Measurements from ENCODE around the gene SEC23B.
"Not testable (repeated sequence)": the region's sequence is repeated elsewhere in the genome, so short reads cannot be mapped to it uniquely, and the experiment has no call there.

SEC23B gene

DNA sequence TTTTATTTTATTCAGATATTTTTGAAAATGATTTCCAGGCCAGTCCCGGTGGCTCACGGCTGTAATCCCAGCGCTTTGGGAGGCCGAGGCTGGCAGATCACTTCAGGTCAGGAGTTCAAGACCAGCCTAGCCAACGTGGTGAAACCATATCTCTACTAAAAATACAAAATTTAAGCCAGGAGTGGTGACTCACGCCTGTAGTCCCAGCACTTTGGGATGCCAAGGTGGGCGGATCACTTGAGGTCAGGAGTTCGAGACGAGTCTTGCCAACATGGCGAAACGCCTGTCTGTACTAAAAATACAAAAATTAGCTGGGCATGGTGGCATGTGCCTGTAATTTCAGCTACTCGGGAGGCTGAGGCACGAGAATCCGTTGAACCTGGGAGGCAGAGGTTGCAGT is 19.0 kb downstream of the SEC23B start:
- not testable (repeated sequence) for DNase-seq (ENCODE audit: low read depth)

DNA sequence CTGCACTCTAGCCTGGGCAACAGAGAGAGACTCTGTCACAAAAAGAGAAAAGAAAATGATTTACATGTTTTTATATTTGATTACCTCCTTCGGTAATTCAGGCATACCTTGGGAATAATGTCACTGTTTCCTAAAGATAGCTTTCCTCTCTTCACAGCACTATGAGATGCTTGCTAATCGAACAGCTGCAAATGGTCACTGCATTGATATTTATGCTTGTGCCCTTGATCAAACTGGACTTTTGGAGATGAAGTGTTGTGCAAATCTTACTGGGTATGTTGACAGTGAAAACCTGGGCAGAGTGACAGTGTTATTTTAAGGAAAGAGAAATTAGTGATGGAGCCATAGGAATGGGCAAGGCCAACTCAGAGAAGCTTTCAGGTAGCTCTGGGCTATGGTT is 19.6 kb downstream of the SEC23B start:
- no peak for DNase-seq (ENCODE audit: low read depth)

DNA sequence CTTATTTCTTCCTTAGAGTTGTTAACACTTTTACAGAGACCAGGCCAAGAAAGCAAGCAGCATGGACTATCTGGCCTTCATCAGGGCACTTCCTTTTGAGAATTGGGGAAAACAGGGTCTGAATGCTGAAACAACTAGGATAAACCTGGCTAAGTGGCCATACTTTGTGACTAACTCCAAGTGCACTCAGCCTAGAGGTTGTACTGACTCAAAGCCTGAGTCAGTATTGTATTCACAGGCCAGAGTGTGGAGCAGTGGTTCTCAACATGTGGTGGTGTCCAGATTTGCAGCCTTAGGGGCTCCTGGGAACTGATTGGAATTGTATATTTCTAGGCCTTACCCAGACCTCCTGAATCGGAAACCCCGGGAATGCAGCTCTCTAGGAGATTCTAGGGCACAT is 20.1 kb downstream of the SEC23B start:
- no peak for DNase-seq (ENCODE audit: low read depth)

DNA sequence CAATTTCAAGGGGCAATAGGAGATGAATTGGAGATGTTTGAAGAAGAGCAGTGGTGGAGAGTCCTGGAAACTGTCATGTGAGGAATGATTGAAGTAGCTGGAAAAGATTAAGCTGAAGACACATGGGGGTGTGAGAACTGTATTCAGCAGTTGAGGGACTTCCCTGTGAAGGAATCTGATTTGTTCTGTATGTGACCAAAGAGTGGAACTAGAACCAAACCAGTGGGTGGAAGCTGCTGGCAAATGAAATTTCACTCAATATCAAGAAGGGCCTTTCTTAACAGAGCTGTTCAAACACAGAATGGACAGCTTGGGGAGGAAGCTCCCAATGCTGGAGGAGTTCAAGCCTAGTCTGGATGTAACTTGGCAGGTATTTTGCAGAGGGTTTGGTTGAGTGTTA is 21.3 kb downstream of the SEC23B start:
- DNase-seq (ENCODE audit: low read depth): no peak

DNA sequence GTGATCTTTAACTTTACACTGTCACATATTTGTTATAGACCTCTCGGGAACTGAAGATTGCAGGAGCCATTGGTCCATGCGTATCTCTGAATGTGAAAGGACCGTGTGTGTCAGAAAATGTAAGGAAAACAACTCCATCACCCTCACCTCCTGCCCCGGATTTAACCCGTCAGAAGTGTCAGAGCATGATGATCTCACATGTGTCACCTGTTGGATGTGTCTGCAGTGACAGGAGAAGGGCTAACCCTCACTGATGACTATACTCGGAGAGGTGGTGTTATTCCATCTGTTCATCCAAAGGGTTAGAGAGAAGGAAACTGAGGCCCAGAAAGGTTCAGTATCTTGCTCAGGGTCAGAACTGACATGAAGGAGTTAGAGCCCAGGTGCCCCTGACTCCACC is 24.9 kb downstream of the SEC23B start:
- no peak for DNase-seq (ENCODE audit: low read depth)

DNA sequence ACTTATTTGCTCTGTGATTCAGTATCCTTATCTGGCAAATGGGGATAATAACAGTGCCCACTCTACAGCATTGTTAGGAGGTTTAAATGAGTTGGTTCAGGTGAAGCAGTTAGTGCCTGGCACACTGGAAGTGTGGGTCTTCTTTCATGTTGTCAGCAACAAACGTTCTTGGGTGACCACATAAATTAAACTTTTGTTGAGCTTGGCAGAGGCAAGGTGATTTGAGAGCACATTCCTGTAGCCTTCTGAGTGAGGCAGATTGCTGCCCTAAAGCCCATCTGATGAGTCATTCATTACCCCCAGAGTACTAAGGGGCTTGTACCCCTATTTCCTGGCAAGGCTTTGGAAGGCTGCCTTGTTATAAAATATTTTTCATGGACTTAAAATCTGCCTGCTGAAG is 25.8 kb downstream of the SEC23B start:
- no peak for DNase-seq (ENCODE audit: low read depth)

DNA sequence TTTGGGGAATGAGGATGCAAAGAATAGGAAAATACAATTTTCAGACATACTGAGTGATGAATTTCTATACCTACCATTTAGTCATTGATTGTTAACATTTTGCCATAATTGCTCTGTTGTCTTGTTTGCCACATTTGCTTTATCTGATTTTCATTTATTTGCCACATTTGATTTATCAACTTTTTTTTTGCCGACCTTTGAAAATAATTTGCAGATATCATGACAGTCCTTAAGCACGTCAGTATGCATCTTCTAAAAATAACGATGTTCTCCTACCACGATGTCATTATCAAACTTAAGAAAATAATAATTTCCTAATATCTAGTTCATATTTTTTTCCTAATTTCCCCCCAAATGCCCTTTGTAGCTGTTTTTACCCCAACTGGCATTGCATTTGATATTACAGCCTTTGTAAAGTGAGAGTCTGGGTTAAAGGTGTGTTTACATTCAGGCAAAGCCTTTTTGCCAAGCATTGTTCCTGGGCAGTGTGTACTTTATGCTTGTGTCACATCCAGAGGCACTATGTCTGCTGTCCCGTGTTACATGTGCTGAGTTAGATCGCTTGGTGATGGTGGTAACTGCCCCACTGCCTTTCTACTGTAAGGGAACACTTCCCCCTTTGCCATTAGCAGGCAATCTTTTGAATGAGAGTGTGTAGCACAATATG is 26.4 kb downstream of the SEC23B start:
- DNase-seq (ENCODE audit: low read depth): no peak

DNA sequence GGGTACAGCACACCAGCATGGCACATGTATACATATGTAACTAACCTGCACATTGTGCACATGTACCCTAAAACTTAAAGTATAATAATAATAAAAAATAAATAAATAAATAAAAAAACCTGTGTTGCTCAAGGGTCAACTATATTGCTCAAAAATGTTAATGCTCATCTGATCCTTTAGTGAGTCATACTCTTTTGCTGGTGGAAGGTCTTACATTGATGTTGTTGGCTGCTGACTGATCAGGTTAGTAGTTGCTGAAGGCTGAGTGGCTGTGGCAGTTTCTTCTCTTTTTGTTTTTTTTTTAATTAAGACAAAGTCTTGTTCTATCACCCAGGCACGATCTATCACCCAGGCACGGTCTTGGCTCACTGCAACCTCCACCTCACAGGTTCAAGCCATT is 29.9 kb downstream of the SEC23B start:
- DNase-seq (ENCODE audit: low read depth): no peak

DNA sequence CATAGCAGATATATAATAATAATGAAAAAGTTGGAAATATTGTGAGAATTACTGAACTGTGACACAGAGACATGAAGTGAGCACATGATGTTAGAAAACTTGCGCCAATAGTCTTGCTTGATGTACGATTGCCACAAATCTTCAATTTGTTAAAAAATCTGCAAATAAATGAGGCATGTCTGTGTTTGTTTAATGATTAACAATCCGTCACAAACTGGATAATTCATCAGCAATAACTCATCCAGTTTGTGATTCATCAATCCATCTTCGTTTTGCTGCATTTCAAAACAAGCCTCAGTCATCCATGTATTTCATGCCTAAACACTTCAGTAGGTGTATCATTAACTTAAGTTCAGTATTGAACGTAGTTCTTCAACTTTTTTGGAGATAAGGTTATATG is 34.0 kb downstream of the SEC23B start:
- no peak for DNase-seq (ENCODE audit: low read depth)

DNA sequence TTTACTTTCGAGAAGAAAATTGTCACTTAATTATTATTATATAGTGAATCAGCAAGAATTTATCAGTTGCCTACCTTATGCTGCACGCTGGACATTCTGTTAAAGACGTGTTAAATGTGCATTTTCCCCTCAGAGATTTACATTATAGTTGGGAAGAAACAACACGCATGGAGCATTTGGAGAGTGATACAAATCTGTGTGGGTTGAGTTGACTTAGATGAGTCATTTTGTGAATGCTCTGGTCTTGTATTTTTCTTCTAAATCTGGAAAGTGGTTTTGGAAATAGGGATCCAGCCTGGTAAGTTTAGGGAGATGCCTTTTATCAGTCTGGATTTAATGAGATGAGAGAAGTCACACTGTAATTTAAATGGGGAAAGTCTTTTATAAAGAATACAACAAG is 35.5 kb downstream of the SEC23B start:
- DNase-seq (ENCODE audit: low read depth): no peak

DNA sequence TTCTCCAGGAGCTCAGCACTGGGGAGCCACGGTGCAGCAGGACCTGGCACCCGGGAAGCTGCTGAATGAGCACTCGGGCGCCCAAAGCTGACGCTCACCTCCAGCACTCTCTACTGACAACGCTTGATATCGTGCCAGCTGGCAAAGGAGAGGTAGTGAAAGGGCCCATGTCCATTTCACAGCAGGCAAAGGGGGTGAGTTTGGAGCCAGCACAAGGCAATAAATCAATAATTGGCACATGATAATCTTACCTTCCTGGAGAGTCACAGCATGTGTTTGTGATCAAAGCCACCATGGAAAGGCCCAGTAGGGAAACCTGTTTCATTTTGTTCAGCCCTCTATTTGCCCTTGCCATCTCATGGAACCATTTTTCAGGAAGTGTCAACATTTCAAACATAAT is 36.2 kb downstream of the SEC23B start:
- DNase-seq (ENCODE audit: low read depth): no peak

DNA sequence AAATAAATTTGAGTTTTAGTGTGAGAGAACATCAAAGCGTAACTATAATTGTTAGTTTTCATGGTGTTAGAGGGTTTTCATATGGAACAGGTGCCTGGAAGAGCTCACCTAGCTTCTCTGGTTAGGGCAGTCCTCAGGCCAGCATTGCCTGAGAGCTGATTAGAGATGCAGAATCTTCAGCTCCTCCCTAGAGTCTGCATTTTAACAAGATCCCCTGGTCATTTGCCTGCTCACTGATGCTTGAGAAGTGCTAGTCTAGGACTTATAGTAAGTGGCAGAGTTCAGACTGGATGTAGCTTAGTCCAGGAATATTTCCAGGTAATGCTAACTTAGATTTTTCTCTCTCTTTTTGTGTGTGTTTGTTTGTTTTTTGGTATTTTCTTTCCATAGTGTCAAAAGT is 37.8 kb downstream of the SEC23B start:
- DNase-seq (ENCODE audit: low read depth): no peak

DNA sequence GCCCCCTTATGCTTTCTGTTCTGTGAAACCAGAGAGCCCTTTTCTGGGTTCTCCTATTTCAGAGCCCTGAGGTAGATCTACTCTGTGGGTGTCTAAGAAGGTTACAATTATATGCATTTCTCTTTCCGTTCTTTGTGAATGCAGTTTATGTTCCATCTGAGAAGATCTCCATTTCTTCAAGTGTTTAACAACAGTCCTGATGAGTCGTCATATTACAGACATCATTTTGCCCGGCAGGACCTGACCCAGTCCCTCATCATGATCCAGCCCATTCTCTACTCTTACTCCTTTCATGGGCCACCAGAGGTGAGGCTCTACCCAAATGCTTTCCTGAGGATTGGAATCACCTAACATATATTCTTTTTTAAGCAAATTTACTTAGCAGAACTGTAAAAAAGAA is 40.7 kb downstream of the SEC23B start:
- DNase-seq (ENCODE audit: low read depth): no peak

DNA sequence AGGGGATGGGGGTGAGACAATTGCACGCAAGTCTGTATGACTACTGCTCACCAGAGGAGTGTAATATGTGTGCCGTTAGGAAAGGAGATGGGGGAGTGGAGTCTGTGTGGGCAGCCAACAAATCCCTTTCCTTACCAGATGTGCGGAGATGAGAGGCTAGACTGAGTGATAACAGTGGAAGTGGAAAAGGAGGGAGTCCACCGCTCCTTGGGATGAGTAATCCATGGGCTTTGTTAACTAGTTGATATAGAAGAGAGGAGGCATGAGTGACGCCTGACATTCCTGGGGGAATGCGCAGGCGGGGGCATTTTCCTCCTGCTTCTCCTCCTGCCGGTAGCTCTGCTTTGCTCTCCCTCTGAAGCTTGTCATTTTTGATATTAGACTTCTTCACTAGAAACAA is 46.0 kb downstream of the SEC23B start:
- no peak for DNase-seq (ENCODE audit: low read depth)

DNA sequence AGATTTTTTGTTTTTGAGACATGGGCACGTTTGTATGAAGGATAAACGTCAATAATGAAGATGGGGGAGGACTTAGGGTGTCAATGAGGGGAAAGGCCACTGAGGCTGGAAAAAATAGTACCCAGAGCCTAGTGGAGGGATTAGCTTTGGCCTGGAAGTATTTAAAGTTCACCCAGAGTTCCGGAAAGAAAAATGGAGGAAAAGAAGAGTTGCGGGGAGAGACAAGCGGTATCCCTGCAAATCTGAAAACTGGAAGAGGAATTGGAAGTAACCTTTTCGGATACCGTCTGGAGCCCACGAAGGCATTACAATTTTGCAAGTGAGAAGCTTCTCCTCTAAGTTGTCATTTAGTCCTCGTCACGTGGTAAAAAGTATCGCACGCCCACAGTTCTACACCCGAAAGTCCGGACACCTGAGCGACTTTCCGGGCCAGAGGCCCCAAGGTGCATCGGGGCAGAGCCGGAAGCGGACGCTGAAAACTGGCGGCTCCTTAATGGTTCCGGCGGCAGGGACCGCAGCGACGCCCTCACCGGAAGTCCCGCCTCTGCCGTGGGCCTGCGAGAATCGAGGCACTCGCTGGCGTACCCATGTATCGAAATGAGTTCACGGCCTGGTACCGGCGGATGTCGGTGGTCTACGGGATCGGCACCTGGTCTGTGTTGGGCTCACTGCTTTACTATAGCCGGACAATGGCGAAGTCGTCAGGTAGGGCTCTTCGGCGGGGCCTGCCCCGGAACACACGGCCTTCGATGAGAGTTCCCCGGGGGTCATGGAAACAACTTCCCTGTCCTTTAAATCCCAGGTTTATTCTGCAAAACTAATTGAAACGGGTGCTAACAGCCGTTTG is 59.4 kb downstream of the SEC23B start, which contains the start of gene SMIM26:
Gene SMIM26 (plus strand): TSS at position 541 of the 847 bp plus-strand sequence. CDS start 47 bp downstream, at position 588.
- DNase-seq (ENCODE audit: low read depth): peak; percentile 84

DNA sequence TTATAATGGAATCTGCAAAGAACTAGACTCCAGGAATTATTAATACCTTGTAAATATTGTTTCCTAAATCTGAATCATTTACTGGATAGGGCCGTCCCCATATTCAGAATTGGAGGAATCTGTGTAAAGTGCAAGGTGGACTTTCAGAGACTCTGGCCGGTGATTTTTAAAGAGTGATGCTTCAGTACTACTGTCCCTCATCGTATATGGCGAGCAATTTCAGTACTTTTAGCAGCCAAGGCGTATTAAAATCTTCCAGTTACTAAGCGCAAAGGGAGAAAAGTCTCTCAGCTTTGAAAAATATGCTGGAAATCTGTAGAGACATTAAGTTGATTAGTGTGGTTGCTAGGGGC is 60.0 kb downstream of the SEC23B start:
- DNase-seq (ENCODE audit: low read depth): no peak

DNA sequence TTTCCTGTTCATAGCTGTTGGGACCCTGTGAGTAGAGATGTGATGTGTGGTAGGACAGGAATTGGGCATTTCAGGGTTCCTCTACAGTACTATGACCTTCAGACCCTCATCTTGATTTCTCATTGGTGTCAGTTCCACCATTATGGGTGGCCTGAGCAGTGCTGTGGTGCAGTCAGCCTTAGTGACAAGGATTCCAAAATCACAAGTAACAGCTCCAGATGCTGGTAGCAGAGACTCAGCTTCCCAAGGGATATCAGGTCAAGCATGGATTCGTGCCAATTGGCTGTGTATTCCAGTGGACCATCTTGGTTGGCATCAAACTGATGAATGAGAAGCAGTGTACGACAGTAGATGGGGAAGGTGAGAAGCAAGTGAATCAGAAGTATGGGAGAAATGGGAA is 63.3 kb downstream of the SEC23B start:
- no peak for DNase-seq (ENCODE audit: low read depth)

DNA sequence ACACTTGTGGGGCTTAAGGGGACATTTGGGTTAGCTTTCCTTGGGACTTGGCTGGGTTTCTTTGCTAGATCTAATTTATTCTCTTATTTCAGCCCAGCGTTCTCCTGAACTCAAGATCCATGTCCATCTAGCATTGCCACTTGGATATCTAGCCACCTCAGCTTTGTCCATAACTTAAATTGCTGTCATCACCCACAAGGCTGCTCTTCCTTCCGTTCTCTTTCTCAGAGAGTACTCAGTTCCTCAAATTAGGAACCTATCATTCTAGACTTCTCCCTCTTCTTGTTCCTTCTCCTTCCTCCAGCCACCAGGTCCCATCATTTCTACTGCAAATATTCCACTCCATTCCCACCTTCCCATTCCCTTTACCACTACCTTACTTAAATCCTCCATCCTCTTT is 63.8 kb downstream of the SEC23B start:
- no peak for DNase-seq (ENCODE audit: low read depth)

DNA sequence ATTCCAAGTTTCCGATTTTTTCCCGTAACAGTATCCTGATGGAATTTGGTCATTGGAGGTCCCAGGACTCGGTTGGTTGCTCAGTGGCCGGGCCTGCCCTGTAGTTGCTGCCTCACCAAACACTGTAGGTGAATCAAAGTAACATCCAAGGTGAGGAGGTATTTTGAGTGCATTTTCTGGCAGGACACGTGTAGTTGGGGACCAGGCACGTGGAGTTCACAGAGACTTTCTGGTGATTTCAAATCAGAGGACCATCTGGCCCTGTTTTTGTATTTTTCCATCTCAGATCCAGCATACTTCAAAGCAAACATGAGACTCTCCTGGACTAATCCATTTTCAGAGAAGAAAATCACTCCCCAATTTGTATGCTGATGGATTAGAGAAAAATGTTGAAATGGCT is 70.2 kb downstream of the SEC23B start:
- DNase-seq (ENCODE audit: low read depth): no peak

DNA sequence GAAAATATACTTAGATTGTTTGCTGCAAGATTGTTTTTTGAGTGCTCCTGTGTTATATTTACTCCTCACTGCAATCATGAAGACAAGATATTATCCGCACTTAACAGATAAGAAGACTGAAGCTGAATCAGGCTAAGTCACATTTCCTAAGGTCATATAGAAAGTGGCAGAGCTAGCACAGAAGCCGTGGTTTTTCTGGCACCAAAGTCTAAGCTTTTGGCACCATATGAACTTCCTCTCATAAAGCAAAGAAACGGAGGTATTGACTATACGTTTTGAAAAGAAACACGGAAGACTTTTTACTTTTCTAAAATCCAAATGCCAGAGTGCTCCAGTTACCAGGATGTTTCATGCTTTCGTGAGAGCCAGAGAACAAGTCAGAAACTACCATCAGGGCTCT is 70.8 kb downstream of the SEC23B start:
- no peak for DNase-seq (ENCODE audit: low read depth)

DNA sequence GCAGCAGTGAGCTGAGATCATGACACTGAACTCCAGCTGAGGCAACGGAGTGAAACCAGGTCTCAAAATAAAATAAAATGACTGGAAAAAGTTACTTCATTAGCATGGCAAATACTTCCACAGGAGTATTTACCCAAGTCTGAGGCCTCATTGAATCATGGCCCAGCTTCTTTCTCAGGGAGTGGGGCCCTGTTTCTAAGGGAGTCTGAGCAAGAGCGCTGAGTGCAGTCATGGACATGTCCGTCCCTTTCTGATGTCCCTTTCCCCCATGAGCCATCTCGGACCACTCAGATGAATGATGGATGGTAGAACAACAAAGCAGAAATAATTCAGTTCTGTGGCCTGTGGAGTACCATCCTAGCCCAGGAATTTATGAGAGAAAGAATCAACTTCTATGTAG is 72.3 kb downstream of the SEC23B start:
- no peak for DNase-seq (ENCODE audit: low read depth)

DNA sequence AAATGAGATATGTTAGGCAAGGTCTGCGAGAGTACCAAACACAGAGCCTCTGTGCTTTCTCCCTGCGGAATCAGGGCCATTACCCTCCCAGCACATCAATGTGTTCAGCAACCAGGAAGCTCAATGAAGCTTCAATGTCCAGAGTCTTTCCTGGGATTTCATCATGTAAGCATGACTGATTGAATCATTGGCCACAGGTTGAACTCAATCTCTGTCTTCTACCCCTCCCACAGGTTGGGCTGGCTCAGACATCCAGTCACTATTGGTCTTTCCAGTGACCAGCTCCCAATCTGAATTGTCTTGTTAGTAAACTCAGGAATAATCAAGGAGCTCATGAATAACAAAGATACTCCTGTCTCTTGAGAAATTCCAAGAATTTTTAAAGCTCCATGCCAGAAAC is 77.4 kb downstream of the SEC23B start:
- no peak for DNase-seq (ENCODE audit: low read depth)

DNA sequence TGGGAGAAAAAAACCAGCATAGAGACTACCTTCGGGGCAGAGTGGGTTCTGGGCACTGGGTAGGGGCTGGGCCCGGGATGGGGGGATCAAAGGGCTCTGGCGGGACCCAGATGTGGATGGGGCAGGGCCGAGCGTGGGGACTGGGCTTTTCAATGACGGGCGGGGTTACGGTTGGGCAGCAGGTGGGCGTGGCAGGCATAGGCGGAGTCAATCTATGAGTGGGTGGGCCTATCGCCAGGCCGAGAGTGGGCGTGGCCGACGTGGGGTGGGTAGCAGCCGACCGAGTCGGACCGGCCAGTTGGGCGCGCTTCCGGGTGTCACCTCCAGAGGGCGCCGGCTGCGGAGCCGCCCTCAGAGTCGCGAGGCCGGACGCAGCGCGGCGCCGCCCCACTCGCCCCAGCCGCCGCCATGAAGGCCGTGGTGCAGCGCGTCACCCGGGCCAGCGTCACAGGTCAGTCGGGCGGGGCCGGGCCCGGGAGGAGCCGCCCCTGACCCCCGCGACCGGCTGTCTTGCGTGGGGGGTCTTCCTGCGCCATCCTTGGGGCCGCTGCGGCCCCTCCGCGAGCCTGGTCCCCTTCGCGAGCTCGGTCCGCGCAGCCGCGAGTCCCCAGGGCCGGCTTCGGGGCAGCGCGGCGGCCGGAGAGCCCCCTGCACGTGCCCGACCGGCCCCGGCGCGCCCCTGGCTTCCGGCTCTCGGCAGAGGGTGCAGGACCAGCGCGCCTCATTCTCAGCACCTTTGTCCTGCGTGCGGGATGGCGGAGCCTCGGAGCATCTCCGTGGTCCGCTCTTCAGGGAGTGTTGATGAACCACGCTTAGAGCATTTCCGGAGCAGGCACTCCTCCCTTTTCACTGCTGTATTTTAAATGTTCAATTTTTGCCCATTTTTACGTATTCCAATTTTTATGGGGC is 80.2 kb downstream of the SEC23B start, which contains the start of gene DTD1:
Gene DTD1 (plus strand): TSS at position 390 of the 909 bp plus-strand sequence. CDS start 19 bp downstream, at position 409.
- peak; percentile 61 for DNase-seq (ENCODE audit: low read depth)

All from T-helper 22 cell (primary cell).